CD8-positive, alpha-beta memory T cell (primary cell): ENCODE measurements around the gene IGFALS. TPM values are rescaled to one million over a fixed set of nuclear protein-coding genes. Genes with fewer than 3 reads are reported as not detected.

ENCODE experiments used
- CTCF ChIA-PET: fragments of 350-600 bp; sonication (Branson Sonifier 250); formaldehyde crosslinking; loops from one replicate; lab custom pipeline; 2021; ENCODE audit warnings: antibody characterized with exemption; lab: Charles Lee
- POLR2A ChIA-PET: fragments of 350-600 bp; sonication (Branson Sonifier 250); formaldehyde crosslinking; loops from one replicate; lab custom pipeline; 2021; ENCODE audit warnings: antibody characterized with exemption; lab: Charles Lee
- DNase-seq, 5 donors: peaks; one replicate each; pipeline versions ENCODE4 v3.0.0 to v3.0.0-alpha.2; 2020 to 2022; ENCODE audit warnings: mixed read lengths in 1 of 5
- H3K27ac ChIP-seq: one replicate; pipeline ENCODE4 v1.7.0; 2013; ENCODE audit warnings: low read depth, mild to moderate bottlenecking, low read length, moderate library complexity
- H3K27me3 ChIP-seq: 2 replicates; pipeline ENCODE4 v1.7.0; 2013; ENCODE audit warnings: low read length, mild to moderate bottlenecking; ENCODE audit not compliant: insufficient read depth, poor library complexity, severe bottlenecking
- H3K36me3 ChIP-seq: 2 replicates; pipeline ENCODE4 v1.7.0; 2013; ENCODE audit warnings: mild to moderate bottlenecking, low read length, moderate library complexity; ENCODE audit not compliant: insufficient read depth
- H3K4me1 ChIP-seq: 2 replicates; pipeline ENCODE4 v1.7.0; 2013; ENCODE audit warnings: mild to moderate bottlenecking, low read length, moderate library complexity; ENCODE audit not compliant: insufficient read depth
- H3K4me3 ChIP-seq: 2 replicates; pipeline ENCODE4 v1.7.0; 2013; ENCODE audit warnings: mild to moderate bottlenecking, low read length
- H3K9me3 ChIP-seq: 2 replicates; pipeline ENCODE4 v1.7.0; 2013; ENCODE audit warnings: mild to moderate bottlenecking, low read length
- H3K27ac Mint-ChIP-seq, 8 donors: one replicate each; pipeline ENCODE4 v1.8.0; 2020 to 2021; ENCODE audit warnings: mixed read lengths in 8 of 8, mild to moderate bottlenecking in 6 of 8, inconsistent platforms in 3 of 8, moderate library complexity in 3 of 8
- H3K27me3 Mint-ChIP-seq, 2 donors: one replicate each; pipeline ENCODE4 v1.8.0; 2020 to 2021; ENCODE audit warnings: mixed read lengths in 2 of 2, mild to moderate bottlenecking in 1 of 2, moderate library complexity in 1 of 2
- H3K36me3 Mint-ChIP-seq, 3 donors: one replicate each; pipeline ENCODE4 v1.8.0; 2020 to 2021; ENCODE audit warnings: mixed read lengths in 3 of 3, inconsistent platforms in 1 of 3, mild to moderate bottlenecking in 1 of 3
- H3K4me1 Mint-ChIP-seq, 3 donors: one replicate each; pipeline ENCODE4 v1.8.0; 2020 to 2021; ENCODE audit warnings: mixed read lengths in 3 of 3, inconsistent platforms in 1 of 3, mild to moderate bottlenecking in 1 of 3
- H3K4me3 Mint-ChIP-seq, 7 donors: one replicate each; pipeline ENCODE4 v1.8.0; 2020 to 2021; ENCODE audit warnings: mixed read lengths in 7 of 7, mild to moderate bottlenecking in 6 of 7, moderate library complexity in 4 of 7, inconsistent platforms in 2 of 7
- H3K9me3 Mint-ChIP-seq, 5 donors: one replicate each; pipeline ENCODE4 v1.8.0; 2020 to 2022; ENCODE audit warnings: mixed read lengths in 5 of 5, mild to moderate bottlenecking in 3 of 5, moderate library complexity in 2 of 5, inconsistent platforms in 1 of 5
- polyA plus RNA-seq: library from polyadenylated mRNA; unstranded; fragments of 300-500 nt; fragmentation: Illumina TruSeq; gene quantifications from one replicate; pipeline ENCODE4 v1.2.3, GENCODE V29; 2021
- total RNA-seq, 2 experiments: library from RNA; stranded (reverse); gene quantifications; one replicate each; pipeline ENCODE4 v1.2.3, GENCODE V29; 2021

The IGFALS gene
- total and polyA plus RNA-seq, 3 experiments from 2014 or later: not detected

GRCh38 chr16:1767116-1767994 is 26.1 kb downstream of the IGFALS start:
- H3K4me1 ChIP-seq: peaks cover 6% of the 10 kb centered on the region
- Mint-ChIP-seq H3K36me3 (peaks cover 0 to 51% (median 0%) of the 10 kb centered on the region in 3 donors), H3K4me3 (no peak overlapping the region), H3K27me3 (no peaks in the 10 kb centered on the region), H3K9me3 (no peaks in the 10 kb centered on the region), H3K4me1 (peaks cover 7 to 16% (median 10%) of the 10 kb centered on the region in 3 donors), H3K27ac (peak overlapping the region in 1 of 8 donors; percentile 50)
- POLR2A ChIA-PET: no interaction called here
- H3K36me3 ChIP-seq: peaks cover 7% of the 10 kb centered on the region
- no peak overlapping the region for H3K27ac ChIP-seq
- H3K27me3 ChIP-seq: no peaks in the 10 kb centered on the region
- H3K4me3 ChIP-seq: no peak overlapping the region
- CTCF ChIA-PET: no interaction called here
- no peak for DNase-seq
- no peaks in the 10 kb centered on the region for H3K9me3 ChIP-seq

GRCh38 chr16:1766701-1767100 is 26.8 kb downstream of the IGFALS start:
- no peaks in the 10 kb centered on the region for H3K9me3 ChIP-seq
- peaks cover 0 to 49% (median 0%) of the 10 kb centered on the region in 3 donors for H3K36me3 Mint-ChIP-seq
- H3K4me3 ChIP-seq: no peak overlapping the region
- no peaks in the 10 kb centered on the region for H3K27me3 Mint-ChIP-seq
- H3K27me3 ChIP-seq: no peaks in the 10 kb centered on the region
- no peak for DNase-seq
- ChIA-PET POLR2A (no interaction called here), CTCF (no interaction called here)
- H3K4me3 Mint-ChIP-seq: no peak overlapping the region
- H3K9me3 Mint-ChIP-seq: no peaks in the 10 kb centered on the region
- H3K4me1 Mint-ChIP-seq: peaks cover under 1 to 9% (median 3%) of the 10 kb centered on the region in 3 donors
- no peak overlapping the region for H3K27ac ChIP-seq
- peaks cover 7% of the 10 kb centered on the region for H3K36me3 ChIP-seq
- H3K27ac Mint-ChIP-seq: no peak overlapping the region
- peaks cover under 1% of the 10 kb centered on the region for H3K4me1 ChIP-seq

- H3K9me3 ChIP-seq: no peaks in the 10 kb centered on the region
- peaks cover 0 to 52% (median 0%) of the 10 kb centered on the region in 3 donors for H3K36me3 Mint-ChIP-seq
- ChIA-PET CTCF (no interaction called here), POLR2A (interaction anchor here (0.6 kb wide), 1 partner anchor 677 kb away, joined by 3 read pairs; no protein-coding TSS in a partner anchor)
- H3K4me3 Mint-ChIP-seq: no peak overlapping the region
- H3K9me3 Mint-ChIP-seq: no peaks in the 10 kb centered on the region
- H3K4me1 Mint-ChIP-seq: peaks cover 0 to 9% (median 3%) of the 10 kb centered on the region in 3 donors
- peaks cover 7% of the 10 kb centered on the region for H3K36me3 ChIP-seq
- no peak for DNase-seq
- H3K4me1 ChIP-seq: no peaks in the 10 kb centered on the region
- H3K4me3 ChIP-seq: no peak overlapping the region
- no peaks in the 10 kb centered on the region for H3K27me3 ChIP-seq
- H3K27ac ChIP-seq: no peak overlapping the region
- peak overlapping the region in 1 of 8 donors; percentile 87 for H3K27ac Mint-ChIP-seq
- H3K27me3 Mint-ChIP-seq: no peaks in the 10 kb centered on the region
These were observed 27.3 kb downstream of the IGFALS start for GRCh38 chr16:1766231-1766630.

GRCh38 chr16:1765826-1766225 is 27.7 kb downstream of the IGFALS start:
- peaks cover 7% of the 10 kb centered on the region for H3K36me3 ChIP-seq
- no peak overlapping the region for H3K27ac ChIP-seq
- H3K27ac Mint-ChIP-seq: peak overlapping the region in 1 of 8 donors; percentile 87
- ChIA-PET POLR2A (interaction anchor here (0.6 kb wide), 1 partner anchor 678 kb away, joined by 3 read pairs; no protein-coding TSS in a partner anchor), CTCF (no interaction called here)
- H3K4me1 Mint-ChIP-seq: peaks cover 0 to 9% (median 3%) of the 10 kb centered on the region in 3 donors
- no peaks in the 10 kb centered on the region for H3K9me3 ChIP-seq
- no peak overlapping the region for H3K4me3 ChIP-seq
- H3K36me3 Mint-ChIP-seq: peaks cover 0 to 56% (median 0%) of the 10 kb centered on the region in 3 donors
- H3K4me1 ChIP-seq: no peaks in the 10 kb centered on the region
- H3K4me3 Mint-ChIP-seq: no peak overlapping the region
- no peaks in the 10 kb centered on the region for H3K9me3 Mint-ChIP-seq
- no peaks in the 10 kb centered on the region for H3K27me3 ChIP-seq
- H3K27me3 Mint-ChIP-seq: no peaks in the 10 kb centered on the region
- DNase-seq: no peak

- H3K27me3 ChIP-seq: no peaks in the 10 kb centered on the region
- Mint-ChIP-seq H3K36me3 (peaks cover 0 to 62% (median 0%) of the 10 kb centered on the region in 3 donors), H3K4me1 (peaks cover 0 to 3% (median 0%) of the 10 kb centered on the region in 3 donors), H3K4me3 (no peak overlapping the region), H3K27ac (no peak overlapping the region), H3K9me3 (no peaks in the 10 kb centered on the region), H3K27me3 (no peaks in the 10 kb centered on the region)
- H3K9me3 ChIP-seq: no peaks in the 10 kb centered on the region
- peaks cover 7% of the 10 kb centered on the region for H3K36me3 ChIP-seq
- ChIA-PET CTCF (interaction anchor here (1.2 kb wide), 2 partner anchors 18 to 59 kb away, joined by 4 to 5 read pairs; partner anchors contain the start of genes MAPK8IP3, NUBP2 and SPSB3), POLR2A (no interaction called here)
- H3K27ac ChIP-seq: no peak overlapping the region
- H3K4me1 ChIP-seq: no peaks in the 10 kb centered on the region
- DNase-seq: no peak
- no peak overlapping the region for H3K4me3 ChIP-seq
These were observed 28.5 kb downstream of the IGFALS start for GRCh38 chr16:1764971-1765370.

- Histone ChIP-seq H3K9me3 (no peaks in the 10 kb centered on the region), H3K27me3 (no peaks in the 10 kb centered on the region), H3K4me1 (no peaks in the 10 kb centered on the region), H3K27ac (no peak overlapping the region), H3K36me3 (peaks cover 7% of the 10 kb centered on the region), H3K4me3 (no peak overlapping the region)
- Mint-ChIP-seq H3K9me3 (no peaks in the 10 kb centered on the region), H3K4me3 (no peak overlapping the region), H3K27ac (no peak overlapping the region), H3K36me3 (peaks cover 0 to 66% (median 0%) of the 10 kb centered on the region in 3 donors), H3K27me3 (no peaks in the 10 kb centered on the region), H3K4me1 (no peaks in the 10 kb centered on the region)
- ChIA-PET CTCF (interaction anchor here (1.2 kb wide), 2 partner anchors 19 to 58 kb away, joined by 4 to 5 read pairs; partner anchors contain the start of genes MAPK8IP3, NUBP2 and SPSB3), POLR2A (no interaction called here)
- no peak for DNase-seq
These were observed 29.7 kb downstream of the IGFALS start for GRCh38 chr16:1763521-1764511.

- DNase-seq: no peak
- H3K9me3 Mint-ChIP-seq: no peaks in the 10 kb centered on the region
- no peaks in the 10 kb centered on the region for H3K9me3 ChIP-seq
- no peaks in the 10 kb centered on the region for H3K27me3 Mint-ChIP-seq
- CTCF ChIA-PET: no interaction called here
- H3K27ac ChIP-seq: no peak overlapping the region
- H3K27ac Mint-ChIP-seq: no peak overlapping the region
- H3K27me3 ChIP-seq: no peaks in the 10 kb centered on the region
- peaks cover 0 to 62% (median 0%) of the 10 kb centered on the region in 3 donors for H3K36me3 Mint-ChIP-seq
- POLR2A ChIA-PET: no interaction called here
- H3K4me1 ChIP-seq: no peaks in the 10 kb centered on the region
- no peak overlapping the region for H3K4me3 Mint-ChIP-seq
- H3K4me1 Mint-ChIP-seq: no peaks in the 10 kb centered on the region
- no peak overlapping the region for H3K4me3 ChIP-seq
- peaks cover 7% of the 10 kb centered on the region for H3K36me3 ChIP-seq
These were observed 30.5 kb downstream of the IGFALS start for GRCh38 chr16:1762879-1763520.
